HG03342 (cell line): ENCODE results near the gene PSMB11.
"Not testable (repeated sequence)": the region's sequence is repeated elsewhere in the genome, so short reads cannot be mapped to it uniquely, and the experiment has no call there.

Experiments
- ATAC-seq: cut with Tn5 transposase; IDR thresholded peaks from one replicate; pipeline ENCODE4 v1.9.1; 2021; ENCODE audit warnings: mild to moderate bottlenecking, moderate library complexity; ENCODE audit not compliant: unreplicated experiment

Gene PSMB11

GRCh38 chr14:23013749-23014054, 28.3 kb upstream of the PSMB11 start:
- not testable (repeated sequence) for ATAC-seq

- ATAC-seq: no peak
Observed at GRCh38 chr14:23015618-23016017, 26.4 kb upstream of the PSMB11 start.

DNA sequence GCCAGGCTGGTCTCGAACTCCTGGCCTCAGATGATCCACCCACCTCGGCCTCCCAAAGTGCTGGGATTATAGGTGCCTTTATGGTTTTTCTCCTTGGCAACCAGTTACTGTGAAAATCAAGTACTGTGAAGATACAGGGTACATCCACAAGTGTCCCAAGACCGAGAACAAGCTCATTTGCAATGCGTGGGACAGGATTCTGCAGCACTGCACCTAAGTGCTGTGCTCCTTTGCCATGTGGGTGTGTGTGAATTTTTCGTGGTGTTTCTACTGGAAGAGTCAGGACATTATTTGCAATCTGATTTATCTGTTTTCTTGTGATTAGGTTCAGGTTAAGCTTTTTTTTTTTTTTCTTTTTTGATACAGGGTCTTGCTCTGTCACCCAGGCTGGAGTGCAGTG, 24.9 kb upstream of the PSMB11 start:
- ATAC-seq: no peak

GRCh38 chr14:23018107-23018506, 23.9 kb upstream of the PSMB11 start:
- ATAC-seq: no peak

DNA sequence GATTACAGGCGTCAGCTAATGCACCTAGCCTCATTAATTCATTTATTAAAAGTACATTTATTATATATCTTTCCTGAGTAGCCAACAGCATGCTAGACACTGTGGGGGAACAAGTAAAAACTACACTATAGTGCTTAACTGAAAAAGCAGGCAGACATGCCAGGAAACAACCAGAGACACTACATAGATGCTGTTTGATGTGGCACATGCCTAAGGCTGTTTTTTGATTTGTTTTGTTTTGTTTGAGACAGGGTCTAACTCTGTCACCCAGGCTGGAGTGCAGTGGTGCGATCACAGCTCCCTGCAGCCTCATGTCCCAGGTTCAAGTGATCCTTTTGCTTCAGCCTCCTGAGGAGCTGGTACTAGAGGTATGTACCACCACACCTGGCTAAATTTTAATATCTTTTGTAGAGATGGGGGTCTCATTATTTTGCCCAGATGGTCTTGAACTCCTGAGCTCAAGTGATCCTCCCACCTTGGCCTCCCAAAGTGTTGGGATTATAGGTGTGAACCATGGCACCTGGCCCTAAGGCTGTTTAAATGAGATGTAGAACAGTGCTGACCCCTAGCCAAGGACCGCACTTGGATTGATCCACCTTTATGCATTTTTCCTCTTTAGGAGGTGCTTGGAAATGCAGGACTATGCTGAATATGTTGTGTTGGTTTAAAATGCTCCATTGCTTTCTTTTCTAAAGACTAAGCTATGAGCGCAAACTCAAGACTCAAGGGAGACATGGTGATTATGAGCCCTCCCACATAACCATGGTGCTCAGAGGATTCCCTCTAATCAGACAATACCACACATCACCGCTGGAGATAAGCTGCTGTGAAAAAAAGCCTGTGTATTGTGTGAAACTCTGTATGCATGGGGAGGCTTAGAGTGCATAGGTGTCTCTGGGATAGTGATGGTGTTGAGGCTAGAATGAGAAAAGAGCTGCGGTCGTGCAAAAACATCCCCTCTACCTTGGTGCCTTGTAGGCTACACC, 21.6 kb upstream of the PSMB11 start:
- ATAC-seq: no peak

DNA sequence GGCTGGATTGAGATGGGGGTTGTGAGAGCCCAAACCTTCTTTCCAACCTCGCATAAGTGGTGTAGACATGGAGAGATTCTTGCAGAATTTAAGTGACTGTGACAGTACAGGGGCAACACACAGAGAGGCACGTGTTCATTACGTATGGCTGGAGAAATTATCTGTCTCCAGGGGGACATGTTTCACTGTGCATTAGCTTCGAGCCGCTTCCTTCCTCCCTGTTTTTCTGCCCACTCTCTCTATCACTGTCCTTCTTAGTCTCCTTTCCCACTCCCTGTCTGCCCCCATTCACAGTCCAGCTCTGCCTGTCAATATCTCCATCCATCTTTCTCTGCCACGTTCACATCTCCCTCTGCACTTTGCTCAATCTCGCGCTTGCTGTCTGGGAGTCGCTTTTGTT, 20.6 kb upstream of the PSMB11 start:
- ATAC-seq: no peak

DNA sequence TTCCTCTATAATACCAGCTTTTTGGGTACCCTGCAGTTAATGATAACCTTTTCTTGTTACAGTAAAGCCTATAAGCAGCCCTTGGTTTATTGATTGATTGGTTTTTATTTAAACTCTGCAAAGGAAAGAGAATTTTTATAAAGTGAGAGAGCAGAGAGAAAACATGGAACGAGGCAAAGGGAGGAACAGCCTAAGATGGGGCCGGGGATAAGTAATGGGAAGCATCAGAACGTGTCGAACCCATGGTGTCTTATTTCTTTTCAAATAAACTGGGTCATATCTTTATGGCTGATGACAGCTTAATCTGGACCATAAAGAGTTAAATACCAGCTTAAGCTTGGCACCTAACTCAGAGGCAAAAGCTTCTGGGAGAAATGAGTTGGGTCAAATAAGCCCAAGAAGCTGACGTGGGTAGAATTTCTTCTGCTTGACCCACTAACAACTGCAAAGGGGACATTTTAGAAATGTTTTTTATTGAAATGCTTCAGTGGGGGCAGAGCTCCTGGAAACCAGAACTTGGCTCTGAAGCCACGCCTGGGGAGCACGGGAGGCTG, 20.0 kb upstream of the PSMB11 start:
- ATAC-seq: no peak

- no peak for ATAC-seq
Observed at GRCh38 chr14:23023022-23023794, 18.8 kb upstream of the PSMB11 start.

- no peak for ATAC-seq
Observed at GRCh38 chr14:23023795-23024152, 18.2 kb upstream of the PSMB11 start.

DNA sequence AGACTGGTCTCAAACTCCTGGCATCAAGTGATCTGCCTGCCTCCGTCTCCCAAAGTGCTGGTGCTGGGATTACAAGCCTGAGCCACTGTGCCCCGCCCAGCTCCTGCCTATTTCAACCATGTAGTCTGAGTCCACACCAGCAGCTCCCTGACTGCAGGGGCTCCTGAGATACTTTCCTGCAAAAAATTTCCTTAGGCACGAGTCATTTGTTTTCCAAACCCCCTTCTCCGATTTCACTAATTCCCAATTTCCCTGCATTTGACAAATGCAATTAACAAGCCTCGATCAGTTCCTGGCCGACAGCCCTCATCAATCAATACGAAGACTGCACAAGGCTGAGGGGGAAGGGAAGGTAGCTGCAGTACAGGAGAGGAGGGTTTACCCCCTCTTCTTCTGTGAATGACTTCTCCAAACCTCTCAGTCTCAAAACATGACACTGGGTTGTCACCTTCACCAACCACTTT, 17.4 kb upstream of the PSMB11 start:
- no peak for ATAC-seq

DNA sequence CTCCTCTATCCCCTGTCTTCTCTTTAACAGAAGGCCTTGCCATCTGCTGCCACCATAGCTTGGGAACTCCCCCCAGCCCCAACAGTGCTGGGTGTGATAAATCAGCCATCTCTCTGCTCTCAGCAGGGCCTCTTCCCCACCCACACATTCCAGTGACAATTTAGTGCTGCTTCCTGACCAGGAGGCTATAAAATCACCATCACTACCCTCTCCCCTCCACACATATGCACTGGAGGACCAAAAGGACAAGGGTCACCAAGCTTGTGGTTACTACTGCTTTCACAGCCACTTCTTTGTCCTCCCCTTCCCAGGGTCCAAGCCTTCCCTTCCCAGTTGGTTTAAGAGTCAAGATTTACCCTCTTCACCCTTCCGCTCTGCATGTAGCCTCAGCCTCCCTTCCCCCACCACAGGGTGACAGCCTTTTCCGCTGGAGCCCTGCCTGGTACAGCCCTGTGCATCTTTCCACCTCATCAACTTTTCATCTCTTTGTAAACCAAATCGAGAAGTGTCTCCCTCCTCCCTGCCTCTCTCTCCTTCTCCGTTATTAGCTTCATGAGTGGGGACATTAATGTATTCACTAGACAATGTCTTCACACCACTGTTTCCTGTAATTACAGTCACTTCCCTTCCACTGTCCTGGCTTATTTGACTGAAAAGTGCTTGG, 16.7 kb upstream of the PSMB11 start:
- ATAC-seq: no peak

DNA sequence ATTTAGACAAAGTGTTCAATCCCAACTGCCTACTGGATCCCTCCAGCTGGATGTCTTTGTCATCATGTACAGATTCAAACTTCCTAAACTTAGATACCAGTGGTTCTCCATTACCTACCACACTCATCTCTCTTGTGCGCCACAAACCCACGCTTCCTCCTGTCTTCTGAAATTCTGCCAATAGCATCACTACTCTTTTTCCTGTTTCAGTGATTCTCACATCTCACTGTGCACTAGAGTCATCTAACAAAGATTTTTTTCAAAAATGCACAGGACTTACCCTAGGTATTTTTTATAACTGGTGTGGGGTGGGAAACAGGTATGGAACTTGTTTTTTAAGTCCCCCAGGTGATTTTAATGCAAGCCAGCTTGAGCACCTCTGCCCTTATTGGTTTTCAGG, 13.2 kb upstream of the PSMB11 start:
- ATAC-seq: no peak

- ATAC-seq: no peak
Observed at GRCh38 chr14:23030936-23031335, 11.1 kb upstream of the PSMB11 start.

- no peak for ATAC-seq
Observed at GRCh38 chr14:23033251-23033727, 8.7 kb upstream of the PSMB11 start.

GRCh38 chr14:23033801-23034497, 8.1 kb upstream of the PSMB11 start:
- ATAC-seq: peak; percentile 9

- ATAC-seq: peak; percentile 89
Observed at GRCh38 chr14:23034498-23035302, 7.3 kb upstream of the PSMB11 start, which contains the start of gene PSMB5. PSMB5 (minus strand) TSS chr14:23034900; CDS start chr14:23034881, 19 bp downstream.

DNA sequence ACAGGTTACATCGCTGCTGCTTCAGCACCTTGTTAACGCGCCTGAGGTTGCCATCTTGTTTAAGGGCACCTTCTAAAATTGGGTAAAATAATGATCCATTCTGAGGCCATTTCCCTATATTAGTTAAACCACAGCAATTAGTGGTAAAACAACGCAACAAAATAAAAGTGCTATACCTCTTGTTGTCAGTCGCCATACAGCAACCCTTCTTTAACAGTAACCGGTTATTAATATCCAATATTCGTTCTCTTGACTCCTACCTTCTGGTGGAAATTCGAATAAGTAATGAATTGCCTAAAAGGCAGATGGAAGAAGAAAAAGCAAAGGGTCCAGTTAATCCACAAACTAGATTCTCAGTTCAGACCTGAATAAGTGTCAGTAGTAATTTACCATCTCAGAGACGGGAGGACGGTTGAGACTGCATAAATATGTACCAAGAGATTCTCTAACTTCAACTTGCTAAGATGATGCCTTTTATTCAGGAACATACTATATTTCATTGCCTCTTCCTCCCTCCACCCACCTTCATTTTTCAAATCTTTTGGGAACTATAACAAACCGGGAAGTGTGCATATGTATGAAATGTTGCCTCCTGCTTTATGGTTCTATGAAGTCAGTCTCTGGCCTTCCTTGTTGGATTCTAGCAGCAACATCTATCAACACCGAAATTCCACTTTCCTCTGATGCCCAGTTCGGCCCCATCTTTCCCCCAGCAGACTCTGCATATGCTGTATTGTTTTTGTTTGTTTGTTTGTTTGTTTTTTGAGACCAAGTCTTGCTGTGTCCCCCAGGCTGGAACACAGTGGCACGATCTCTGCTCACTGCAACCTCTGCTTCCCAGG, 6.5 kb upstream of the PSMB11 start:
- no peak for ATAC-seq

- no peak for ATAC-seq
Observed at GRCh38 chr14:23040100-23040499, 1.9 kb upstream of the PSMB11 start.

DNA sequence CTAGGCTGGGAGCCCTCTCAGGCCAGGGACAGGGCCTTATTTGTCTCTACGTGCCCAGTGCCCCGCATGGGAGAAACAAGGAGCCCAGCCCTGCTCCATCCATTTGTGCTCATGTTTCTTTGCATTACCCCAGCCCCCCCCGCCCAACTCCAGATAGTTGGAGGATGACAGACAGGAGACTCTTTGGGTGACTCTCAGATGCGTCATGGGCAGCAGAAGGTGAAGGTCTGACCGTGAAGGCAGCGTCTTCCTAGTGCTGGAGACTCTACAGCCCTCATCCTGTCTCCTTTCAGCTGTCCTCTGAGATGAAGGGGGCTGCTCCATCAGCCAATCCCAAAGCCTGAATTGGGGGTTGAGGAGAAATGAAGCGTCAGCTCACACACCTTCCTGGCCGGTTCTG, 283 bp upstream of the PSMB11 start:
- no peak for ATAC-seq
